ENCODE data around the gene NNT.
"Not testable (repeated sequence)": the region's sequence is repeated elsewhere in the genome, so short reads cannot be mapped to it uniquely, and the experiment has no call there.

The NNT gene

DNA sequence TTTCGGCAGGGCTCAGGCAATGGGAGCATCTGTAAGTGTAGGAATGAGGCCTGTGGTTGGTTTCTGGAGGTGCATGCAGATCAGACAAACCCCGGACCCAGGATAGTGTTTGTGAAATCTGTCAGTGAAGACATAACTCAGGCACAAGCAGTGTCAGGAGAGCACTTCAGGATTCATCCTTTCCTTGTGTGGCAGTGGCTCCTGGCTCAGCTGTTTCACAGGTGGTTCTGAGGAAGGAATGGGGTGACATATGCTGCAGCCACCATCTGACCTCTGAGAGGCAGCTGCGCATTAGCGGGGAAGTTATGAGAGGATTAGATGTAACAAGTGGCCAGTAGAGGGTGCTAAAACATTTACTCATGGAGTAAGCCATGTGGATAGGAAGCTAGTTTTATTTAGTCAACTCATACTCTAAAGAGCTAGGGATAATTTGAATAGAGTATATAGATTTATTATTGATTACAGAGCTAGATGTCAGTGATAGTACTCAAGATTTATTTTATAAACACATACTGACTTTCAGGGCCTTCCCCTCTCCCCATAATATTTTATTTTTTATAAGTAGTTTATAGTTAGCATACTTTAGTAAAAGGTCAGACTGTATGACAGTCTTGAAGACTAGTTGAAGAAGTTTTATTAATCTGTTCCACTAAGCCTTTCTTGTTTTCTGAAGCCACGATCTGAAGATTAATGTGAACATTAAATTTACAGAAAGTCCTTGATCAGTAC lies 28.4 kb downstream of the NNT start:
- DNase-seq = peak in 1 of 2 experiments; percentile 8

DNA sequence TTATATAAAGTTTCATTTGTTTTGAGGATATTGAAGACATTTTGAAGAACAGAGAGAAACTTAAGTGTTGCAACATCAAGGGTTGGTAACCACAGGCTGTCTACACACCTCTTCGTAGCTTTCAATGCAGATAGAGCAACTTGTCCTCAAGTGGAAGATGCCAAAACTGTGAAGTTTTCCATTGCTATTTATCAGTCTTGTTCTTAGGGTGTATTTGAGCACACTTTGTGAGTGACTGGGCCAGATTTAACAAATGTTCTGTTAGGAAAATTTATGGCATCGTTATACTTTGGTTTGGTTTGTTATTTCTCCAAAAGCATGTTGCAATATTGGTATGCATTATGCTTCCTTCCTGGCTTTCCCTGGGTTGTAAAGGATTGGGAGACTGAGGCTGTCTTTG lies 31.6 kb downstream of the NNT start:
- no peak for DNase-seq

DNA sequence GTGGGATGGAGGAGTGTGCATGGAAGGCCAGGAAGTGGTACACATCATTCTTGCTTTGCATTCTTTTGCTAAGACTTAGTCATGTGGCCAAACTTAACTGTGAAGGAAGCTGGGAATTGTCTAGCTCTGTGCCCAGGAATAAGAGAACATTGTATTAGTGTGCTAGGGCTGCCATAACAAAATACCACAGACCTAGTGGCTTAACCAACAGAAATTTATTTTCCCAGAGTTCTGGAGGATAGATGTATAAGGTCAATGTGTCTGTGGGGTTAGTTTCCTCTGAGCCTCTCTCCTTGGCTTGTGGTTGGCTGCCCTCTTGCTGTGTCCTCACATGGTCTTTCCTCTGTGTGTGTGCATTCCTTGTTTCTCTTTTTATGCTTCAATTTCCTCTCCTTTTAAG lies 32.4 kb downstream of the NNT start:
- no peak for DNase-seq

DNA sequence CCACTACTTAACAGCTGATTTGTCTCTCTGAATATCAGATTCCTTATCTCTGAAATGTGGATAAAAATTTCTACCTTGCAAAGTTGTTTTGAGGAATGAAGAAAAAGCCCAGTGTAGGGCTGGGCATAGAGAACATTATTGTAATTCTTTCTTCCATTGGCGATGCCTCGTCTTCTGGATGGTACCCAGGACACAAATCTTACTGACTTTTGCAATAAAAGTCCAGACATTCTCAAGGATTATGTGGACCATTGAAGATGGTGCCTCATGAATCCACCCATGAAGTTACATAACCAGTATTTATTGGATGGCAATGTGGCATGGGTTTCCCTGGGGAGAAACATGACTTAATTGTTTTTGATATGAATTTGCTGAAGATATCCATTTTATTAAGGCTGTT lies 33.1 kb downstream of the NNT start:
- DNase-seq = no peak

DNA sequence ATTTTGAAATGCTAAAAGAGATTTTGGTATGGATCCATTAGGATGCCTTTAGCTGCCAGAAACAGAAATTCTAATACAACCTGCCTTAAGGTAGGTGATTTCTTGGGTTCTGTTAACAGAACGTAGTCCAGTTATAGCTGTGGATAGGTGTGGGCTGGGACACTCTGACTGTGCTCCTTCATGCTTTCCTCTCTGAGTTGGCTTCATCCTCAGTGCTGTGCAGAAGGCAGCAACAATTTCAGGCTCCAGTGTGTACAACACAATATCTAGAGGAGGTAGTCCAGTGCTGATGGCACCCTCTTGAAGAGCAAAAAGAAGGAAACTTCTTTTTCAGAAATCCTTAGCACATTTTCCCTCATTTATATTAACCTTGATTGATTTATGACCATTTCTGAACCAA lies 34.4 kb downstream of the NNT start:
- no peak for DNase-seq

DNA sequence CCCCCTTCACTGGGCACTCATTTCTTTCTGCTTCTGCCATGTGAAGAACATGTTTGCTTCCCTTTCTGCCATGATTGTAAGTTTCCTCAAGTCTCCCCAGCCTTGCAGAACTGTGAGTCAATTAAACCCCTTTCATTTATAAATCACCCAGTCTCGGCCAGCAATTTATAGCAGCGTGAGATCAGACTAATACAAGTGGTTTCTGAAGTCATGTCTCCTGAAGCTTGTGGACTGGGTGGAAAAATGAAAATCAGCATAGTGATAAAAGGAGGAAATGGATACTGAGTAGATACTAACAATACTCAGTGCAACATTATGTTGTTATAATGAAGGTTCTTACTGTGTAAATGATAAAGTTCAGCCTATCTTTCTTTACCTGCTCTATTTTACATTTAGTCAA lies 35.1 kb downstream of the NNT start:
- DNase-seq = no peak

DNA sequence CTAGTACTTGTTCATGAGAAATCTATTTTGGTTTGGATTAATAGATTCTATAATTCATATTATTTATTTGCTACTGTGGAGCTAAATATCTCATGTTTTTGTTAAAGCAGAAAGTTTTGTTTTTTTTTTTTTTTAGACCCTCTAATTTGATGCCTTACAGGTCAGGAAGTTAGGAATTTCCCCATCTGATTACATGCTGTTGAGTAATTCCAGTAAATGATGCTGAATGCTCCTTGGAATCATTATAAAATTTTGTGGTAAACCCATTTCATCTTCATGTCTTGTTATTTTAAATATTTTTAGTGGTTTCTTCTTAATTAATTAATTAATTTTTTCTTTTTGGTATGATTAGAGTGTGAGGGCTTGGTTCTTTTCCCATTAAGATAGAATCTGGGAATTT lies 35.6 kb downstream of the NNT start:
- no peak for DNase-seq

DNA sequence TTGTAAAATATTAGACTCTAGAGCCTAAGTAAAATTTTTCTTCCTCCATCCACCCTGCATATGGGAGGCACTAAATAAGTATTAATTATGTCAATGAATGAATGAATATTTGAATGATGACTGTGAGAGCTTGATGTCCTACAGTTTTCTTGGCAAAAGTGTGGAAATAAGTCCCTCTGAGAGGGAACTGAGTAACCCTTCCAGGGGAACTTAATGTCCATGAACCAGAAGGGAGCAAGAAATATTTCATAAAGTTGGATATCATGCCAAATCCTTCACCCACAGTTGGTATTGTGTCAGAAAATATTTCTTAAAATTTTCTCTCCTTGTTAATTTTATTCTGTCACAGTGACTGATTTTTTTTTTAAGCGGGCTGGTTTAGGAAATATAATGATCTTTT lies 36.6 kb downstream of the NNT start:
- DNase-seq = no peak

DNA sequence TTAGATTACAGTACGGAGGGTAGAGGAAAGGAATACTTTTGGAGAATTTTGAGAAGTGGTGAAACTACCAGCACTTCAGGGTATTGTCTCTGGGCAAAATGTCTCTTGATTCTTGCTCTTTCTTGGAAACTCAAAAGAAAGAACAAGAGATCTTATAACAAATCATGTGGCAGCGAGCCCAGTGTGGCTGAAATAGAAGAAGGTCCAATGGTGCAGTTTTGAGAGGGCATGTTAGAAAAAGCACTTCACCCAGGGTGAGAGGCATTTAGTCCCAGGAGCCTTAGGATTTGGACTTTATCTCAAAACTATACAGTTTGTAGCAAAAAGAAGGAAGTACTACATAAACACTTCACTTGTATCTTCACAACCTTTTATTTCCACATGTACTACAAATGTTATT lies 39.4 kb downstream of the NNT start:
- no peak for DNase-seq

DNA sequence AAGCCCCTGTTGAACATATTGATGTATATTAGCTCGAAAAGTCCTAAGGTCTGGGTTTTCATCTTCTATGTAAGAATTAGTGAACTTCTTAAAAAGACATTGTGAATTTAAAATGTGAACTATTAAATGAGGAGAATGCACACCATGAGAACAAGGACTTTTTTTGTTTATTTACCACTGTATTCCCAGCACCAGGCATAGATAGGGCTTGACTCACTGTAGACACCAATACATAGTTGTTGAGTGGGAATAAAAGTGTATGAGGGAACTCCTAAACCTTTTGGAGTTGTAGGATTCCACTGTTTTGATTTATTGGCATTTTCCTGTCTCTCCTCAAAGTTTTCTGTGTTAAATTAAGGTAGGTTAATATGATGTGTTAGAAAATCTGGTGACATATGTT lies 40.3 kb downstream of the NNT start:
- DNase-seq = no peak

DNA sequence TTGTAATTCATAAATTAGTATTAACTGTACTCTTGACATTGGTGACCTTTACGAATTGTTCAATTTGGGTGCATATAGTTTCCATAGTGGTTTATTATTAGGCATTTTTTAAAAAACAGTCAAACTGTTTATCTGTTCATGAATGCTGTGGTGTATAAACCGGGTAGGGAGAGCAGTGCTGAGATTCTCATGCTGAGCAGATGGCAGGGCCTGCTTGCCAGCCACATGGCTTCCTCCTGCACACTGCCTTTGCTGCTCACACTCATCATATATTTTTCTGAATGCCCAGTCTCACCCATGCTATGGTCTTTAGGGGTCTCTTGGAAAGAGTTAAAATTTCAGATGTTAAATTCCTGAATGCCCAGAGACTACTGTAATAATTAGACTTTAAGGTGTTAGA lies 40.8 kb downstream of the NNT start:
- no peak for DNase-seq

DNA sequence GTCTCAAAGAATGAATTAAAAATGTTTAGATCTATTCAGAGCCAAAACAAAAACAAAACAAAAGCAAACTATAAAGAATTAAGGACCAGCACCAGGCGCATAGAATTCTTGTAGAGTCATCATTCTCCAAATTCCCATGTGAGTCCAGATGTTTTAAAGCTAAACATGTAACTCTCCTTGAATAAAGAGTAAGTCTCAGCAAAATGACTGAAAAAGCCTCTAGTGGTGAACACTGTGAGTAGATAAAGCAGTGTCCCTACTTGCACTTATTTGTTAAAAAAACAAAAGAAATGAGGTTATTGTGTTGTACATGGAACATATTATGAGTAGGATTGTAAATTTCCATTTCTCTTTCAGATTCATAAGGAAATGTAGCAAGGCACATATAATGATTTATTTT lies 44.0 kb downstream of the NNT start:
- DNase-seq = no peak

DNA sequence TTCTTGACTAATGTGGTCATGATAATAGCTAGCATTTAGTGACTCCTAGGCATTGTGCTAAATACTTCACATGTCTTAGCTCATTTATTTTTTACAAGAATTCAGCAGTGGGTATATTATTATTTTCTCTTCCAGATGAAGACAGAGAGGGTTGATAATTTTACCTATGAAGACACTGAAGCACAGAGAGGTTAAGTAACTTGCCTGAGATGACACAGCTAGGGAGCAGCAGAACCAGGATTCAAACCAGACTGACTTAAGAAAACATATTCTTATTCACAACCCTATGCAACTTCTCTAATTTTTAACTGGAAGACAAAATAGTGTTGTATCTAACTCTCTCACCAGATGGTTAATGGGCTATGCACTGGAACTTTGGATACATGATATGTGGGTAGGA lies 44.8 kb downstream of the NNT start:
- no peak for DNase-seq

DNA sequence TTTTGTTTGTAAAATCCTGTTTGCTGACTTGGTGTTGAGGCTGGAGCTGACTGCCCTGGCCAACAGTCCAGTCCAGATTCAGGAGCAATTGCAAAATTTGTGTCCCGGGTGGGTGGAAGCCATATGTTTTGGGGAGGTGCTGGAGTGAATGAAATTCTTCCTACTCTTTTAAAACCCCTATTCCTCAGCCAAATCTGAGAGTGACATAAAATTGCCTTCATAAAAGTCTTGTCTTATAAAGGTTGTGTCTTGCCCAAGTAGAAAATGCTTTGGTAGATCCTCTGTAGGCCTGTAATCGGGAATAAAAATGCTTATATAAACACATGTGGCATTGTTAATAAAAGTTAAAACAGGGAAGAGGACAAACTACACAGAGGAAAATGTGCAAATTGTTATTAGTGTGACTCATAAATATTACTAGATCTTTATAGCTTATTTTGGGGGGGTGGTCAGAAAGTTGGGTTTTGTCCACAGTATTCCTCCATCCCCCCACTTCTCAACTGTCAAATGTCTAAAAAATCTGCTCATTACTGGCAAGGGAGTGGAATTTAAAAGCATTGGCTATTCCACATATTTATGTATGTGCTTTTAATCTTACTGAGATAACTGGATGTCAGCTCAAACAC lies 45.6 kb downstream of the NNT start:
- DNase-seq = no peak

DNA sequence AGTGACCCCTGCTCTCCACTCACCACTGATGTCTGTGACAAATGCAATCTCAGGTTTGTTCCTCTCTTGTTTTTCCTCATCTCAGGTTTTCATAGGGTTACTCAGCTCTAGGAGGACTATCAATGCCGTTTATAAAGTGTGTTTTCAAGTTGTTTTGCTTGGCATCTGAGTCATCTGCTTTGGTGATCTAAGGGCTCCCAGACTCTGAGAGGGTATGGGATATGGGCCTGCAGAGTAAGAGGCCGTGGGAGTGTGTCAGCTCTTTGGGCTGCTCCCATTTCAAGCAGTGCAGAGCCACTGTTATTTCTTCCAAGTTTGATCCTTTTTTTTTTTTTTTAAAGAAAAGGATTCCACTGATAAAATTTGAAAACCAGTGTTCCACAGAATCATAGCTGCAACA lies 46.3 kb downstream of the NNT start:
- no peak for DNase-seq

DNA sequence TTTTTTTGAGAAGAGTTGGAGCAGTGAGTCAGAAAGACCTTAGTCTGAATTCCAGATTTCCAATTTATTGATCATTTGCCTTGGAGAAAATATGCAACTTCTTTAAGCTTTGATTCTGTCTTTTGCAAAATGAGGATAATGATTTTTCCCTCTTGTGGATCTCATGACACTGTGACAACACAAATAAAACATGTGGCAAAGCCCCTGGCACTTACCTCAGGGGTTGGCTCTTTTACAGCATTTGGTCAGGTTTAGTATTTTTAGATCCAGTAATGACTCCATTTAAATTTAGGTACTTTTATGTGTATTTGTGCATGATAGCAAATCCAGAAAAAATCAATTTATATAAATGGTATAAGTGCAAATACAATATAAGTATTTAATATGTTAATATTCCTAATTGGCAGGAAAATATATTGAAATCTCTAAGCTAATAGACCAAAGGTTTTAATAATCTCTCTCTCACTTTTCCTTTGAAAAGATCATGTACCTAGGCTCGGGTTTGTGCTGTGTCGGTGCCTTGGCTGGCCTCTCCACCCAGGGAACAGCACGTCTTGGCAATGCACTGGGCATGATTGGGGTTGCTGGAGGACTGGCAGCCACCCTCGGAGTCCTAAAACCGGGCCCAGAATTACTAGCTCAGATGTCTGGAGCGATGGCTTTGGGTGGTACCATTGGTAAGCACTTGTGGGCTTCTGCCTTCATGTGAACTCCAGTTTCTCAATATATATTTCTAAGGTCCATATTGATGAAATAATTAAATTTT lies 49.7 kb downstream of the NNT start:
- DNase-seq = no peak

DNA sequence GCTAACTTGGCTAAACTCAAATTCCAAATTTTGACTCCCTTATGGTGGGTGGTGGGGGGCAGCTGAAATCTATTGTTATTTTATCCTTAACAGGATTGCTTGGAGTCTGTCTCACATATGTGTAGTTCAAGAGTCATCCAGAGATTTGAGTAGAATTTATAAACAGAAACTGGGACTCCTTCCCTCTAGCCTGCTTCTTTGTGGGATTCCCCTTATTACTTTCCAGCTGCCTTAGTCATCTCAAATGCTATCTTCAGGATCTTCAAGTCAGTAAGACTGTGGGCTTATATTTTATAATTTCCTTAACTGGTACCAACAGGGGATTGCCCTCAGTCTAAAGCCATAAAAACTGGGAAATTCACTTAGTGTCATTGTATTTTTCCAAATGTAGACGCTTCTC lies 55.5 kb downstream of the NNT start:
- DNase-seq = no peak

DNA sequence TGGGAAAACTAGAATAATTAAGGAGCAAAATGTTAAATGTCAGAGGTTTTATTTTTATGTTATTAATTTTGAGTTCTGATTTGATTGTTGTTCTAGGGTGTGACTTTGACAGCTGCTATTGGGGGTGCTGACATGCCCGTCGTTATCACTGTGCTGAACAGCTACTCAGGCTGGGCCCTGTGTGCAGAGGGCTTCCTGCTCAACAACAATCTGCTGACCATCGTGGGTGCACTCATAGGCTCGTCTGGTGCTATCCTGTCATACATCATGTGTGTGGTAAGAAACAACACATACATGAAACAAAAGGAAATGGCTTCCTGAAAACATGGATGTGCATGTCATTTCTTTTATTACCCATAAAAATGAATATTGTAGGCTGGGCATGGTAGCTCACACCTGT lies 56.1 kb downstream of the NNT start:
- DNase-seq = no peak

DNA sequence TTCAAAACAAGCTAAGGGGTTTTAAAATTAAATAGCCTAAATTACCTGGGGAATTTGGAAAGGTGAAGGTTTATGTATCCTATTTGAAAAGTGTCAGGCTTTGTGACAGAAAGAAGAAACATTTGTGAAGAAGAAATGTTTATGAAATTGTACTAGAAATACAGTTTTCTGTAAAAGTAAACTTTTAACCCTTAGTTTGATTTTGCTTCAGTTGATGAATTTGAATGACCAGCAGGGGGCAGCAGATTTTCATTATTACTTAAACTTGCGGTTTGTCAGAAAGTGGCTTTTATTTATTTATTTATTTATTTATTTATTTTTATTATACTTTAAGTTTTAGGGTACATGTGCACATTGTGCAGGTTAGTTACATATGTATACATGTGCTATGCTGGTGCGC lies 58.1 kb downstream of the NNT start:
- DNase-seq = no peak

DNA sequence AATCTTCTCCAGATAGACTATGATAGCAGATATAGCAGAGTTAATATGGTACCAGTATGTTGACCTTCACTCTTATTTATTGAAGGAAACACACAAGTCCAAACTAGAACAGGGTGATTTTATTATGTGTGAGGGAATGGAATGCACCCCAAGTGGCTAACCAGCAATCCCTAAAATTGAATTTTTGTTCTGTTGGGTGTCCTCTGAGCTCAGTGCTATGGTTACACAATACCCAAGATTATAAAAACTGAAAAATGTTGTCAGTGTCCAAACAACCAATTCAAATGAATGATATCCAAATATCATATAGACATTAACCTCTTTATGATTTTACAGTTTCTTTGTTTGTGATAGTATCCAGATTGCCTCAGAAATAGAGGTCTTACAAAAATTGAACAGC lies 60.9 kb downstream of the NNT start:
- DNase-seq = no peak

DNA sequence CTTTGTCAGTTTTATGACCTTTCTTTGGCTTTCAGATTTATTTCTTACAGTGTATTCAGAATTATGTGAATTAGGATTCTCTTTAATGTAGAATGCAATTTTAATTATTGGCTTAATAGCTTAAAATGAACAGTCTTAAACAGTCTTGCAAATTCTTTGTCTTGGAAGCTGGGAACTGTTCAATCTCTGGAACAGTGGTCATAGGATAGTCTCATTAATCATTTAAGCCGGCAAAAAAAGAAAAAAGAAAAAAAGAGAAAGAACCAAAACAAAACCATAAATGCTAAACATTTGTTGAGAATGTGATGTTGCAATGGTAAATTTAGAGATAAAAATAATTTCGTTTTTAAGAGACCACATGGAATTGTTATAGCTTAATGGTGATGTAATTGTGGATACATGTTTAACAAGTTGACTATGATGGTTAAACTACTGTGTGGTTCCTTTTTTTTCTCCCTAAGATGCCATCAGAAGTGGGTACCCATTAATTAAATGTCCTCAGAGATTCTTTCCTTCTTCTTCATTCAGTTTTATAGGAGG lies 61.6 kb downstream of the NNT start:
- no peak for DNase-seq

DNA sequence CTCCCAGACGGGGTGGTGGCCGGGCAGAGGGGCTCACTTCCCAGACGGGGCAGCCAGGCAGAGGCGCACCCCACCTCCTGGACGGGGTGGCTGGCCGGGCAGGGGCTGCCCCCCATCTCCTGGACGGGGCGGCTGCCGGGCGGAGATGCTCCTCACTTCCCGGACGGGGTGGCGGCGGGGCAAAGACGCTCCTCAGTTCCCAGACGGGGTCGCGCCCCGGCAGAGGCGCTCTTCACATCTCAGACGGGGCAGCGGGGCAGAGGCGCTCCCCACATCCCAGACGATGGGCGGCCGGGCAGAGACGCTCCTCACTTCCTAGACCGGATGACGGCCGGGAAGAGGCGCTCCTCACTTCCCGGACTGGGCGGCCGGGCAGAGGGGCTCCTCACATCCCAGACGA lies 62.8 kb downstream of the NNT start:
- not testable (repeated sequence) for DNase-seq

DNA sequence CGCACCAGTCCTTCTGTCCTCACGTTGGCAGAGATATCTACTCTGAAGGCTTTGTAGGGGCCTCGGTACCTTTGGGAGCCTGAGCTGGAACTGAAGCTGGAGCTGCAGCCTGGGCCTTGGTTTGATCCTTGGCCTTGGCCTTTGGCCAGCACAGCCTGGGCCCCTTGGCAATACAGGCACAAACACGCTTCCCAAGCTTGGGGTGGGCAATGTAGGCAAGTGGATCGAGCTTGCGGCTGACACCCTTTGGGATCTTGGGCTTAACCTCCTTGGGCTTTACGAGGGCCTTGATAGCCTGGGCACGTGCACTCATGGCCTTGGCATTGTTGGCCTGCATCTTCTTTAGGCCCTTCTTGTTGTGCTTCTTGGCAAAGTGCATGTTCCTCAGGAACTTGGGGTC lies 63.7 kb downstream of the NNT start:
- DNase-seq = not testable (repeated sequence)

DNA sequence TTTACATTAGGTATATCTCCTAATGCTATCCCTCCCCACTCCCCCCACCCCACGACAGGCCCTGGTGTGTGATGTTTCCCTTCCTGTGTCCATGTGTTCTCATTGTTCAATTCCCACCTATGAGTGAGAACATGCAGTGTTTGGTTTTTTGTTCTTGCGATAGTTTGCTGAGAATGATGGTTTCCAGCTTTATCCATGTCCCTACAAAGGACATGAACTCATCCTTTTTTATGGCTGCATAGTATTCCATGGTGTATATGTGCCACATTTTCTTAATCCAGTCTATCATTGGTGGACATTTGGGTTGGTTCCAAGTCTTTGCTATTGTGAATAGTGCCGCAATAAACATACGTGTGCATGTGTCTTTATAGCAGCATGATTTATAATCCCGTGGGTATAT lies 64.4 kb downstream of the NNT start:
- not testable (repeated sequence) for DNase-seq

All from stimulated activated CD4-positive, alpha-beta T cell treated with anti-CD3 and anti-CD28 coated beads, Interleukin-4, amount 100 ng/mL, for 4 hours (primary cell).